Smooth muscle cell (in vitro differentiated cells): ENCODE measurements around the gene S100A2. TPM values are rescaled to one million over a fixed set of nuclear protein-coding genes. Genes with fewer than 3 reads are reported as not detected.

ENCODE experiments used
- DNase-seq: peaks from one replicate; lab custom pipeline; 2025; ENCODE audit not compliant: unreplicated experiment; lab: John Stamatoyannopoulos, UW
- H2AFZ ChIP-seq: fragments of 200-600 bp; sonication (generic); 2 replicates; pipeline ENCODE4 v1.6.0; 2016; ENCODE audit warnings: antibody characterized with exemption, low read depth, mild to moderate bottlenecking
- H3F3A ChIP-seq: fragments of 200-600 bp; sonication (generic); 2 replicates; pipeline ENCODE4 v1.6.0; 2017; ENCODE audit warnings: antibody characterized with exemption, low read depth
- H3K27ac ChIP-seq: fragments of 200-600 bp; sonication (generic); 2 replicates; pipeline ENCODE4 v1.5.1; 2016; ENCODE audit warnings: low read depth, mild to moderate bottlenecking
- H3K27me3 ChIP-seq: fragments of 200-600 bp; sonication (generic); 2 replicates; pipeline ENCODE4 v1.6.1; 2016; ENCODE audit warnings: low read depth, mild to moderate bottlenecking
- H3K36me3 ChIP-seq: fragments of 200-600 bp; sonication (generic); 2 replicates; pipeline ENCODE4 v1.5.1; 2016; ENCODE audit warnings: low read depth
- H3K4me1 ChIP-seq: fragments of 200-600 bp; sonication (generic); 2 replicates; pipeline ENCODE4 v1.5.1; 2016; ENCODE audit warnings: low read depth
- H3K4me2 ChIP-seq: fragments of 200-600 bp; sonication (generic); 2 replicates; pipeline ENCODE4 v1.6.0; 2016; ENCODE audit warnings: mild to moderate bottlenecking
- H3K4me3 ChIP-seq: fragments of 200-600 bp; sonication (generic); 2 replicates; pipeline ENCODE4 v1.5.1; 2016; ENCODE audit warnings: mild to moderate bottlenecking
- H3K79me2 ChIP-seq: fragments of 200-600 bp; sonication (generic); 2 replicates; pipeline ENCODE4 v1.6.0; 2016; ENCODE audit warnings: low read depth, mild to moderate bottlenecking
- H3K9ac ChIP-seq: fragments of 200-600 bp; sonication (generic); 2 replicates; pipeline ENCODE4 v1.6.0; 2016; ENCODE audit warnings: low read depth
- H3K9me3 ChIP-seq: fragments of 200-600 bp; sonication (generic); replicated peaks from 2 replicates; pipeline ENCODE4 v1.5.1; 2016; ENCODE audit warnings: low read depth
- H4K20me1 ChIP-seq: fragments of 200-600 bp; sonication (generic); 2 replicates; pipeline ENCODE4 v1.6.0; 2016; ENCODE audit warnings: low read depth
- CTCF ChIP-seq: fragments of 200-600 bp; sonication (generic); IDR thresholded peaks from 2 replicates; pipeline ENCODE4 v1.5.1; 2017; ENCODE audit warnings: borderline replicate concordance, mild to moderate bottlenecking, antibody characterized with exemption; ENCODE audit not compliant: insufficient read depth, poor library complexity, severe bottlenecking
- WGBS: methylation state at CpG from one replicate; pipeline ENCODE4 v1.1.7; 2016; ENCODE audit warnings: low lambda C conversion rate; 5-methylcytosine and 5-hydroxymethylcytosine counted together
- polyA plus RNA-seq: library from polyadenylated mRNA; unstranded; fragments of >200 nt; fragmentation: Nextera tagmentation; extraction: Ambion mirVana; gene quantifications from 2 replicates; pipeline ENCODE4 v1.2.1, GENCODE V29; 2016
- total RNA-seq: library from RNA; depleted of rRNA; stranded (reverse); fragments of >200 nt; gene quantifications from 2 replicates; pipeline ENCODE4 v1.2.3, GENCODE V29; 2014

Gene S100A2
- total and polyA plus RNA-seq, 2 experiments from 2014 or later, result 7.3 to 16.6 TPM

- no peaks in the 10 kb centered on the region for H3F3A ChIP-seq
- TF ChIP-seq CTCF, result no peak
- H3K79me2 ChIP-seq, result no peaks in the 10 kb centered on the region
- no peak overlapping the region for H3K27ac ChIP-seq
- H3K4me3 ChIP-seq, result no peak overlapping the region
- H3K27me3 ChIP-seq, result no peaks in the 10 kb centered on the region
- no peak overlapping the region for H3K9ac ChIP-seq
- no peaks in the 10 kb centered on the region for H4K20me1 ChIP-seq
- H3K4me1 ChIP-seq, result no peaks in the 10 kb centered on the region
- no peak overlapping the region for H3K4me2 ChIP-seq
- no peaks in the 10 kb centered on the region for H3K36me3 ChIP-seq
- 86% methylated on average over 3 of the region's 3 CpGs for WGBS
- no peak overlapping the region for H2AFZ ChIP-seq
- DNase-seq, result no peak
- no peaks in the 10 kb centered on the region for H3K9me3 ChIP-seq
Observed at GRCh38 chr1:153513023-153513422, 52.6 kb downstream of the S100A2 start.

Other genes starting within 250 kb of the S100A2 start
- gene PGLYRP4, start 217.0 kb downstream of the S100A2 start, total RNA-seq, result 0.54 and 1.1 TPM in 2 replicates
- gene PGLYRP4, start 217.0 kb downstream of the S100A2 start, polyA plus RNA-seq, result 0.43 and 0.64 TPM in 2 replicates
- gene S100A9, start 208.0 kb downstream of the S100A2 start, total RNA-seq, result 125 and 197 TPM in 2 replicates
- 39.8 and 81.9 TPM in 2 replicates for gene S100A9, start 208.0 kb downstream of the S100A2 start, polyA plus RNA-seq
- not detected in 2 replicates for gene S100A12, start 190.2 kb downstream of the S100A2 start, total RNA-seq
- gene S100A12, start 190.2 kb downstream of the S100A2 start, polyA plus RNA-seq, result not detected in 2 replicates
- gene S100A8, start 174.8 kb downstream of the S100A2 start, total RNA-seq, result not detected in 2 replicates
- 0.79 TPM in 1 of 2 replicates, not detected in the other for gene S100A8, start 174.8 kb downstream of the S100A2 start, polyA plus RNA-seq
- gene S100A7A, start 149.3 kb downstream of the S100A2 start, total RNA-seq, result not detected in 2 replicates
- not detected in 2 replicates for gene S100A7A, start 149.3 kb downstream of the S100A2 start, polyA plus RNA-seq
- not detected in 2 replicates for gene S100A7, start 105.2 kb downstream of the S100A2 start, total RNA-seq
- gene S100A7, start 105.2 kb downstream of the S100A2 start, polyA plus RNA-seq, result not detected in 2 replicates
- gene S100A6, start 29.9 kb downstream of the S100A2 start, total RNA-seq, result 410 and 499 TPM in 2 replicates
- 1,358 and 1,471 TPM in 2 replicates for gene S100A6, start 29.9 kb downstream of the S100A2 start, polyA plus RNA-seq
- 1.6 and 5.7 TPM in 2 replicates for gene S100A5, start 24.9 kb downstream of the S100A2 start, total RNA-seq
- 4.8 and 6.2 TPM in 2 replicates for gene S100A5, start 24.9 kb downstream of the S100A2 start, polyA plus RNA-seq
- 1,139 and 1,222 TPM in 2 replicates for gene S100A4, start 20.0 kb downstream of the S100A2 start, total RNA-seq
- 1,491 and 1,802 TPM in 2 replicates for gene S100A4, start 20.0 kb downstream of the S100A2 start, polyA plus RNA-seq
- gene S100A3, start 16.6 kb downstream of the S100A2 start, total RNA-seq, result 11.2 and 13.9 TPM in 2 replicates
- 18.0 and 19.8 TPM in 2 replicates for gene S100A3, start 16.6 kb downstream of the S100A2 start, polyA plus RNA-seq
- gene S100A16, start 47.3 kb upstream of the S100A2 start, total RNA-seq, result 198 and 238 TPM in 2 replicates
- 302 and 358 TPM in 2 replicates for gene S100A16, start 47.3 kb upstream of the S100A2 start, polyA plus RNA-seq
- gene S100A14, start 50.5 kb upstream of the S100A2 start, total RNA-seq, result 20.1 and 25.1 TPM in 2 replicates
- gene S100A14, start 50.5 kb upstream of the S100A2 start, polyA plus RNA-seq, result 11.0 and 32.7 TPM in 2 replicates
- gene S100A13, start 61.7 kb upstream of the S100A2 start, total RNA-seq, result 150 and 158 TPM in 2 replicates
- gene S100A13, start 61.7 kb upstream of the S100A2 start, polyA plus RNA-seq, result 474 and 498 TPM in 2 replicates
- gene S100A1, start 62.6 kb upstream of the S100A2 start, total RNA-seq, result 8.3 TPM in 1 of 2 replicates, not detected in the other
- gene S100A1, start 62.6 kb upstream of the S100A2 start, polyA plus RNA-seq, result 0.46 and 1.0 TPM in 2 replicates
- 47.8 and 48.1 TPM in 2 replicates for gene CHTOP, start 68.2 kb upstream of the S100A2 start, total RNA-seq
- 49.7 and 50.2 TPM in 2 replicates for gene CHTOP, start 68.2 kb upstream of the S100A2 start, polyA plus RNA-seq
- gene SNAPIN, start 92.9 kb upstream of the S100A2 start, total RNA-seq, result 37.6 and 65.5 TPM in 2 replicates
- gene SNAPIN, start 92.9 kb upstream of the S100A2 start, polyA plus RNA-seq, result 48.1 and 52.0 TPM in 2 replicates
- 201 and 206 TPM in 2 replicates for gene ILF2, start 105.1 kb upstream of the S100A2 start, total RNA-seq
- 194 and 241 TPM in 2 replicates for gene ILF2, start 105.1 kb upstream of the S100A2 start, polyA plus RNA-seq
- 0.09 and 0.54 TPM in 2 replicates for gene NPR1, start 112.8 kb upstream of the S100A2 start, total RNA-seq
- 0.24 and 0.40 TPM in 2 replicates for gene NPR1, start 112.8 kb upstream of the S100A2 start, polyA plus RNA-seq
- 33.6 and 34.8 TPM in 2 replicates for gene INTS3, start 162.2 kb upstream of the S100A2 start, total RNA-seq
- gene INTS3, start 162.2 kb upstream of the S100A2 start, polyA plus RNA-seq, result 22.3 and 27.6 TPM in 2 replicates
- gene SLC27A3, start 209.6 kb upstream of the S100A2 start, total RNA-seq, result 14.8 and 21.3 TPM in 2 replicates
- 36.0 and 41.0 TPM in 2 replicates for gene SLC27A3, start 209.6 kb upstream of the S100A2 start, polyA plus RNA-seq